Measurements from ENCODE around the gene DTNBP1. TPM values are rescaled to one million over a fixed set of nuclear protein-coding genes. Genes with fewer than 3 reads are reported as not detected.
"Not testable (repeated sequence)": the region's sequence is repeated elsewhere in the genome, so short reads cannot be mapped to it uniquely, and the experiment has no call there.

DTNBP1 gene
- total RNA-seq, 1 donor from 2014 or later = 5.6 TPM

DNA sequence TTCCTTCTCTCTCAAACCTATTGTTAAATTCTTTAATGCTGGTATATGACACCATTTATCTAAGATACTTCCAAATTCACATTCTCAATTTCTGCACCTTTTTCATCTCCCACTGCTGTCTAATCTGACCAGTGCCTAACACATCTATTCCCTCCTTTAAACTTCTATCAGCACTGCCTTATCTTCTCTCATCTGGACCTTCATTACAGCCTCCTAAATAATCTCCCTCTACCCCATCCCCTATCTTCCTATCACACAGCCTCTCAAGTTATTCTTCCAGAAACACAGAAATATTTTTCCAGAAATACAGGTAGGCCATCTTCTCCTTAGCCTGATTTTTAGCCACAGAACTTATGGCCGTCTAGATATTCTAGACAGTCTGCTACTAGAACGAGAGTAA lies 5.5 kb downstream of the DTNBP1 start:
- Histone ChIP-seq H3K4me1 (peaks cover 0 to 3% of the 10 kb centered on the region in 2 donors), H3K9me3 (no peaks in the 10 kb centered on the region), H3K27ac (no peak overlapping the region), H3K27me3 (no peaks in the 10 kb centered on the region), H3K4me3 (no peak overlapping the region), H3K36me3 (no peaks in the 10 kb centered on the region)
- DNase-seq (ENCODE audit: low spot score in 2 of 2) = no peak
- TF ChIP-seq, protein P1, sequence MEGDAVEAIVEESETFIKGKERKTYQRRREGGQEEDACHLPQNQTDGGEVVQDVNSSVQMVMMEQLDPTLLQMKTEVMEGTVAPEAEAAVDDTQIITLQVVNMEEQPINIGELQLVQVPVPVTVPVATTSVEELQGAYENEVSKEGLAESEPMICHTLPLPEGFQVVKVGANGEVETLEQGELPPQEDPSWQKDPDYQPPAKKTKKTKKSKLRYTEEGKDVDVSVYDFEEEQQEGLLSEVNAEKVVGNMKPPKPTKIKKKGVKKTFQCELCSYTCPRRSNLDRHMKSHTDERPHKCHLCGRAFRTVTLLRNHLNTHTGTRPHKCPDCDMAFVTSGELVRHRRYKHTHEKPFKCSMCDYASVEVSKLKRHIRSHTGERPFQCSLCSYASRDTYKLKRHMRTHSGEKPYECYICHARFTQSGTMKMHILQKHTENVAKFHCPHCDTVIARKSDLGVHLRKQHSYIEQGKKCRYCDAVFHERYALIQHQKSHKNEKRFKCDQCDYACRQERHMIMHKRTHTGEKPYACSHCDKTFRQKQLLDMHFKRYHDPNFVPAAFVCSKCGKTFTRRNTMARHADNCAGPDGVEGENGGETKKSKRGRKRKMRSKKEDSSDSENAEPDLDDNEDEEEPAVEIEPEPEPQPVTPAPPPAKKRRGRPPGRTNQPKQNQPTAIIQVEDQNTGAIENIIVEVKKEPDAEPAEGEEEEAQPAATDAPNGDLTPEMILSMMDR (IDR thresholded peaks at IDR 0.05) = no peak
- intact Hi-C loops (cut with DNase I) = no loop called here

DNA sequence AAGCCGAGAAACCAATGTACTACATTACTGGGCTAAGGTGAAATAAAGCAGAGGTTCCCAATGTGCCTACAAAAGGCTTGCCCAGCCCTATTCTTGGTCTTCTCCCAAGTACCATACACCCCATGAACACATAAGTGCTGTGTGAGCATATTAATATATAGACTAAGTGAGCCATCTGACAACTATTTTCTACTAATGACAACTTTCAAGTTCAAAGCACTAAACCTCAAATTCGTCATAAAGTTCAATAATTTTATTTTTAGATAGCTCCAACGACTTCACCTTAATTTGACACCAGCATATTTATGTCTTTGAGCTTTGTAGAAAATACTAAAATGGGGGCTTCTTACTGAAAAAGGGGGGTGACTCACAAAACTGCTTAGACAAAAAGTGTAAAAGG lies 6.7 kb downstream of the DTNBP1 start:
- H3K9me3 ChIP-seq = no peaks in the 10 kb centered on the region
- H3K36me3 ChIP-seq = peaks cover 0 to 2% of the 10 kb centered on the region in 2 donors
- no peaks in the 10 kb centered on the region for H3K4me1 ChIP-seq
- no peak overlapping the region for H3K4me3 ChIP-seq
- no peak for DNase-seq (ENCODE audit: low spot score in 2 of 2)
- intact Hi-C loops (cut with DNase I) = no loop called here
- H3K27me3 ChIP-seq = no peaks in the 10 kb centered on the region
- H3K27ac ChIP-seq = no peak overlapping the region
- TF ChIP-seq, protein P1 (IDR thresholded peaks at IDR 0.05) = no peak

DNA sequence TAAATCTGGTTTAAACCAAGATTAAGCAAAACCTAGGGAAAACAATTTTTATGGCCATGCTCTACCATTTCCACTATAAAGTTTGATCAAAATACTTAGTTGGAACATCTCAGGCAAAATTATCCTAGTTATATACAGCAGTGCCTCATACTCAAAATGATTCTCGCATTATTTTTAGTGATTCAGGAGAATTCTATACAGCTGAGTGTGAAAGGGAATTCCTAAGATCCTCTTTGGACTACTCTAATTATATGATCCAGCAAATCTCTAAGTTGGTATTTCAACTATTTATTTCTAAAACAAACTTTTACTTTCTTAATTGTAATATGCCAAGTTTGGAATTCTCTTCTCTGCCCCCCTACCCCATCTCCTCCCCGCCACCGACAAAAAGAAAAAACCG lies 8.6 kb downstream of the DTNBP1 start:
- TF ChIP-seq, protein P1 (IDR thresholded peaks at IDR 0.05) = no peak
- intact Hi-C loops (cut with DNase I) = no loop called here
- Histone ChIP-seq H3K27me3 (no peaks in the 10 kb centered on the region), H3K36me3 (peaks cover 0 to 18% of the 10 kb centered on the region in 2 donors), H3K4me1 (no peaks in the 10 kb centered on the region), H3K4me3 (no peak overlapping the region), H3K27ac (no peak overlapping the region), H3K9me3 (no peaks in the 10 kb centered on the region)
- DNase-seq (ENCODE audit: low spot score in 2 of 2) = no peak

DNA sequence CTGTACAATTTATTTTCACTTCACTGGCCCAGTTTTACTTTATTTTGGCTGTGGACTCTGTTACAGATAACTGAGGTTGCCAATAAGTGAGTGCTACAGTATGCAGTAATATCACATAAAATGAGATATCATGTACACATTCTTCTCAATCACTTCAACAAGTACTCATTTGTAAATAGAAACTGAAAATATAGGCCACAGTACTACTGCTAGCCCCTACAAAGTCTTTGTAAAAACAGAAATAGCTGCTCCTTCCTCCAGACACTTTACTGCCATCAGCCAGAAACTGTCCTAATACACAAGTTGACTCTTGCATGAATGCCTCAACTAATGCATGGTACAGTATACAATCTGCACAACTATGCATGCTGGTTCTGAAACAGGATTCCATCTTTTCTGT lies 9.2 kb downstream of the DTNBP1 start:
- H3K4me1 ChIP-seq = no peaks in the 10 kb centered on the region
- TF ChIP-seq, protein P1 (IDR thresholded peaks at IDR 0.05) = no peak
- intact Hi-C loops (cut with DNase I) = no loop called here

DNA sequence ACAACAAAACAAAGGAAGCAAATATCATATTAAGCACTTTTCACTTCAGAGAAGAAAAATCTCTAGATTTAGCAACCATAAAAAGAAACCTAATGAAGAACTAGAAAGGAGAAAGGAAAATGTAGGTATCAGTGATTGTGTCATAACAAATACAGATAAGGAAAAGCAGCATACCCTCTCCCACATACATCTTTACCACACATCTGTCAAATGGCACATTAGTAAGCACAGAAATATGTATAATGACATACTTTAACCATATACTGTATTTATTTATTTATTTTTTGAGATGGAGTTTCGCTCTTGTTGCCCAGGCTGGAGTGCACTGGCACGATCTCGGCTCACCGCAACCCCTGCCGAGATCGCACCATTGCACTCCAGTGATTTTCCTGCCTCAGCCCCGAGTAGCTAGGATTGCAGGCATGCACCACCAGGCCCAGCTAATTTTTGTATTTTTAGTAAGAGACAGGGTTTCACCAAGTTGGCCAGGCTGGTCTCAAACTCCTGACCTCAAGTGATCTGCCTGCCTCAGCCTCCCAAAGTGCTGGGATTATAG lies 12.7 kb downstream of the DTNBP1 start:
- H3K4me1 ChIP-seq; intact Hi-C loops (cut with DNase I): not testable (repeated sequence)

More for the DNA sequence above, 9.2 kb downstream of the DTNBP1 start:
- Histone ChIP-seq H3K4me3 (no peak overlapping the region), H3K36me3 (peaks cover 0 to 22% of the 10 kb centered on the region in 2 donors), H3K27ac (no peak overlapping the region), H3K9me3 (no peaks in the 10 kb centered on the region), H3K27me3 (no peaks in the 10 kb centered on the region)
- DNase-seq (ENCODE audit: low spot score in 2 of 2) = no peak

DNA sequence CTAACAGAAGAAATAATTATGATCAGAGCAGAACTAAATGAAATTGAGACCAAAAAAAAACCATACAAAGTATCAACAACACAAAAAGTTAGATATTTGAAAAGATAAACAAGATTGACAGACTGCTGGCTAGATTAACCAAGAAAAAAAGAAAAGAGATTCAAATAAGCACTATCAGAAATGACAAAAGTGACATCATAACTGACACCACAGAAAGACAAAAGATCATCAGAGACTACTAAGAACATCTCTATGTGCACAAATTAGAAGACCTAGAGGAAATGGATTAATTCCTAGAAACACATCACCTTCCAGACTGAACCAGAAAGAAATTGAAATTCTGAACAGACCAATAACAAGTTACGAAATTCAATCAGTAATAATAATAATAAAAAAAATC lies 17.9 kb downstream of the DTNBP1 start:
- intact Hi-C loops (cut with DNase I) = no loop called here
- Histone ChIP-seq H3K36me3 (peaks cover 0 to 35% of the 10 kb centered on the region in 2 donors), H3K4me3 (no peak overlapping the region), H3K4me1 (no peaks in the 10 kb centered on the region), H3K9me3 (peaks cover 0 to 24% of the 10 kb centered on the region in 2 donors), H3K27me3 (no peaks in the 10 kb centered on the region), H3K27ac (no peak overlapping the region)
- DNase-seq (ENCODE audit: low spot score in 2 of 2) = no peak
- TF ChIP-seq, protein P1 (IDR thresholded peaks at IDR 0.05) = no peak

More for the DNA sequence above, 12.7 kb downstream of the DTNBP1 start:
- Histone ChIP-seq H3K9me3 (peaks cover 0 to 11% of the 10 kb centered on the region in 2 donors), H3K36me3 (peaks cover 0 to 27% of the 10 kb centered on the region in 2 donors)
- H3K4me3 ChIP-seq; H3K27ac ChIP-seq; DNase-seq (ENCODE audit: low spot score in 2 of 2); H3K27me3 ChIP-seq: not testable (repeated sequence)

Measured in ascending aorta (tissue), 2 donors.